Measurements from ENCODE around the gene DUSP12.
"Not testable (repeated sequence)": the region's sequence is repeated elsewhere in the genome, so short reads cannot be mapped to it uniquely, and the experiment has no call there.

The DUSP12 gene

GRCh38 chr1:161728376-161729226 lies 21.0 kb upstream of the DUSP12 start:
- no peak for DNase-seq

- peak; percentile 75 for DNase-seq
These were observed 19.5 kb upstream of the DUSP12 start for GRCh38 chr1:161730050-161730564.

- no peak for DNase-seq
These were observed 18.3 kb upstream of the DUSP12 start for GRCh38 chr1:161731241-161731640.

GRCh38 chr1:161731981-161732718 lies 17.4 kb upstream of the DUSP12 start:
- no peak for DNase-seq

- DNase-seq = no peak
These were observed 16.1 kb upstream of the DUSP12 start for GRCh38 chr1:161733526-161733925.

- no peak for DNase-seq
These were observed 13.7 kb upstream of the DUSP12 start for GRCh38 chr1:161735837-161736236.

GRCh38 chr1:161736335-161736969 lies 13.1 kb upstream of the DUSP12 start:
- DNase-seq = no peak

GRCh38 chr1:161737625-161738024 lies 12.0 kb upstream of the DUSP12 start:
- no peak for DNase-seq

GRCh38 chr1:161738627-161739287 lies 10.8 kb upstream of the DUSP12 start:
- DNase-seq = peak; percentile 71

- DNase-seq = no peak
These were observed 9.6 kb upstream of the DUSP12 start for GRCh38 chr1:161739865-161740566.

GRCh38 chr1:161740921-161741320 lies 8.7 kb upstream of the DUSP12 start:
- DNase-seq = no peak

GRCh38 chr1:161743231-161743630 lies 6.4 kb upstream of the DUSP12 start:
- no peak for DNase-seq

- DNase-seq = no peak
These were observed 1.8 kb upstream of the DUSP12 start for GRCh38 chr1:161747801-161748200.

- DNase-seq = peak; percentile 58
These were observed 14.0 kb downstream of the DUSP12 start for GRCh38 chr1:161763522-161764098.

GRCh38 chr1:161766102-161766981 lies 16.8 kb downstream of the DUSP12 start, which contains the start of gene ATF6:
TSS of gene ATF6 (plus strand) at chr1:161766320. CDS start at chr1:161766361, 41 bp downstream.
- DNase-seq = peak; percentile 89

- DNase-seq = no peak
These were observed 18.9 kb downstream of the DUSP12 start for GRCh38 chr1:161768461-161768860.

- DNase-seq = no peak
These were observed 19.5 kb downstream of the DUSP12 start for GRCh38 chr1:161768986-161769672.

GRCh38 chr1:161769673-161770045 lies 20.1 kb downstream of the DUSP12 start:
- DNase-seq = not testable (repeated sequence)

GRCh38 chr1:161770250-161770649 lies 20.7 kb downstream of the DUSP12 start:
- no peak for DNase-seq

GRCh38 chr1:161771161-161771560 lies 21.6 kb downstream of the DUSP12 start:
- no peak for DNase-seq

Data from CD4-positive, alpha-beta T cell treated with Interleukin-4 for 4 hours (primary cell).